Body of pancreas (tissue), 4 donors: ENCODE results near the gene SWT1. TPM values are rescaled to one million over a fixed set of nuclear protein-coding genes. Genes with fewer than 3 reads are reported as not detected.

ENCODE experiments used
- ATAC-seq: fragments of 150-250 bp; one replicate; pipeline ENCODE4 v1.9.1; 2016
- DNase-seq, 4 donors: peaks; one replicate each; pipeline ENCODE4 v3.0.0-alpha.2; 2019
- H3K27ac ChIP-seq, 4 donors: fragments of 200-600 bp; sonication (generic); 1 replicate in 3 of 4; 2 replicates in 1 of 4; pipeline versions ENCODE4 v1.5.1 to v1.6.1; 2016 to 2019; ENCODE audit warnings: mild to moderate bottlenecking in 1 of 4, mixed read lengths in 1 of 4, moderate library complexity in 1 of 4
- H3K27me3 ChIP-seq, 2 donors: fragments of 200-600 bp; sonication (generic); one replicate each; pipeline ENCODE4 v1.6.0; 2016; ENCODE audit warnings: mild to moderate bottlenecking in 1 of 2
- H3K36me3 ChIP-seq, 2 donors: fragments of 200-600 bp; sonication (generic); replicated peaks in 1 of 2; 2 replicates each; pipeline ENCODE4 v1.5.1; 2016; ENCODE audit warnings: low read depth in 2 of 2; ENCODE audit not compliant: insufficient read depth in 1 of 2
- H3K4me1 ChIP-seq: fragments of 200-600 bp; sonication (generic); one replicate; pipeline ENCODE4 v1.6.0; 2016
- H3K4me3 ChIP-seq, 2 donors: fragments of 200-600 bp; sonication (generic); 1 replicate in 1 of 2; 2 replicates in 1 of 2; pipeline ENCODE4 v1.5.1; 2016 to 2019
- H3K9me3 ChIP-seq, 3 donors: fragments of 200-600 bp; sonication (generic); 1 replicate in 2 of 3; 2 replicates in 1 of 3; pipeline ENCODE4 v1.5.1; 2016
- CTCF ChIP-seq, 7 experiments: fragments of 450-650 bp in 4 of 7; fragments of 200-600 bp in 3 of 7; sonication (generic) in 3 of 7; IDR thresholded peaks; one replicate each; pipeline ENCODE4 v1.5.1; 2016 to 2019; ENCODE audit warnings: antibody characterized with exemption in 7 of 7
- POLR2A ChIP-seq, 3 donors: fragments of 450-650 bp; IDR thresholded peaks; one replicate each; pipeline ENCODE4 v1.6.1; 2016; ENCODE audit warnings: antibody characterized with exemption in 3 of 3, mild to moderate bottlenecking in 2 of 3
- WGBS, 2 donors: methylation state at CpG; one replicate each; pipeline ENCODE4 v1.1.5; 2017; 5-methylcytosine and 5-hydroxymethylcytosine counted together
- intact Hi-C: fragments of 100-400 bp; cut with DNase I; formaldehyde crosslinking; loops from one replicate; pipeline ENCODE4 v1.15.1; 2023
- total RNA-seq, 2 donors: library from RNA; depleted of rRNA; stranded (reverse); fragments of >200 nt; gene quantifications; one replicate each; pipeline ENCODE4 v1.1.0, GENCODE V29; 2016

Gene SWT1
- total RNA-seq, 2 donors from 2014 or later, result 7.6 to 13.0 TPM

GRCh38 chr1:185151215-185151614 is 5.8 kb upstream of the SWT1 start:
- no peak for ATAC-seq
- peaks cover 21% of the 10 kb centered on the region for H3K4me1 ChIP-seq
- no peak overlapping the region for H3K4me3 ChIP-seq
- H3K27me3 ChIP-seq, result no peaks in the 10 kb centered on the region
- no peak for DNase-seq
- no peaks in the 10 kb centered on the region for H3K9me3 ChIP-seq
- intact Hi-C loops, result no loop called here
- WGBS, 2 donors, result 92 to 97% methylated on average over 5 of the region's 5 CpGs
- H3K36me3 ChIP-seq, result peaks cover 0 to 5% of the 10 kb centered on the region in 2 donors
- TF ChIP-seq CTCF (IDR thresholded peaks at IDR 0.05) (no peak), POLR2A (IDR thresholded peaks at IDR 0.05) (no peak)
- no peak overlapping the region for H3K27ac ChIP-seq

- TF ChIP-seq POLR2A (IDR thresholded peaks at IDR 0.05) (no peak), CTCF (IDR thresholded peaks at IDR 0.05) (no peak)
- Histone ChIP-seq H3K4me1 (peaks cover 21% of the 10 kb centered on the region), H3K27ac (no peak overlapping the region), H3K27me3 (no peaks in the 10 kb centered on the region), H3K36me3 (peaks cover 0 to 5% of the 10 kb centered on the region in 2 donors), H3K9me3 (no peaks in the 10 kb centered on the region), H3K4me3 (no peak overlapping the region)
- DNase-seq (no peak), ATAC-seq (no peak)
- intact Hi-C loops, result no loop called here
- WGBS, 2 donors, result 84 to 85% methylated on average over 3 of the region's 3 CpGs
Measured at GRCh38 chr1:185152187-185152767, 4.7 kb upstream of the SWT1 start.

GRCh38 chr1:185154912-185155513 is 2.0 kb upstream of the SWT1 start:
- H3K9me3 ChIP-seq, result no peaks in the 10 kb centered on the region
- ATAC-seq (no peak), DNase-seq (no peak)
- 18 to 22% methylated on average over 2 of the region's 2 CpGs for WGBS, 2 donors
- intact Hi-C loops, result no loop called here
- no peak overlapping the region for H3K4me3 ChIP-seq
- TF ChIP-seq CTCF (IDR thresholded peaks at IDR 0.05) (no peak), POLR2A (IDR thresholded peaks at IDR 0.05) (no peak)
- H3K27me3 ChIP-seq, result no peaks in the 10 kb centered on the region
- peaks cover 33% of the 10 kb centered on the region for H3K4me1 ChIP-seq
- H3K27ac ChIP-seq, result peak overlapping the region in 1 of 4 donors; percentile 100
- peaks cover 0 to under 1% of the 10 kb centered on the region in 2 donors for H3K36me3 ChIP-seq

- DNase-seq (peak in 1 of 4 donors; percentile 5), ATAC-seq (no peak)
- peaks cover 33% of the 10 kb centered on the region for H3K4me1 ChIP-seq
- no peaks in the 10 kb centered on the region for H3K27me3 ChIP-seq
- no peak for TF ChIP-seq CTCF (IDR thresholded peaks at IDR 0.05)
- no peak for TF ChIP-seq POLR2A (IDR thresholded peaks at IDR 0.05)
- no peaks in the 10 kb centered on the region for H3K9me3 ChIP-seq
- peak overlapping the region; percentile 53 to 81 for H3K4me3 ChIP-seq
- no peaks in the 10 kb centered on the region for H3K36me3 ChIP-seq
- peak overlapping the region; percentile 98 to 100 (median 99) for H3K27ac ChIP-seq
- intact Hi-C loops, result no loop called here
- WGBS, 2 donors, result 6 to 7% methylated on average over 11 of the region's 11 CpGs
Measured at GRCh38 chr1:185155600-185156287, 1.2 kb upstream of the SWT1 start.
